Neural cell (in vitro differentiated cells): ENCODE data around the gene FKBP1A.

Experiments used
- EP300 ChIP-seq: fragments of 450-650 bp; conservative IDR thresholded peaks from 2 replicates; pipeline ENCODE4 v1.6.1; 2014; ENCODE audit warnings: antibody characterized with exemption, mild to moderate bottlenecking, moderate library complexity; ENCODE audit not compliant: poor library complexity, severe bottlenecking
- REST ChIP-seq: IDR thresholded peaks from 2 replicates; pipeline ENCODE4 v1.6.1; 2012; ENCODE audit warnings: borderline replicate concordance
- TF ChIP-seq, protein P1 (sequence below): fragments of 450-650 bp; IDR thresholded peaks from 2 replicates; pipeline ENCODE4 v1.5.1; 2014; ENCODE audit warnings: antibody characterized with exemption, mild to moderate bottlenecking, moderate library complexity; ENCODE audit not compliant: poor library complexity, severe bottlenecking

- no peak for TF ChIP-seq EP300
- TF ChIP-seq, protein P1, sequence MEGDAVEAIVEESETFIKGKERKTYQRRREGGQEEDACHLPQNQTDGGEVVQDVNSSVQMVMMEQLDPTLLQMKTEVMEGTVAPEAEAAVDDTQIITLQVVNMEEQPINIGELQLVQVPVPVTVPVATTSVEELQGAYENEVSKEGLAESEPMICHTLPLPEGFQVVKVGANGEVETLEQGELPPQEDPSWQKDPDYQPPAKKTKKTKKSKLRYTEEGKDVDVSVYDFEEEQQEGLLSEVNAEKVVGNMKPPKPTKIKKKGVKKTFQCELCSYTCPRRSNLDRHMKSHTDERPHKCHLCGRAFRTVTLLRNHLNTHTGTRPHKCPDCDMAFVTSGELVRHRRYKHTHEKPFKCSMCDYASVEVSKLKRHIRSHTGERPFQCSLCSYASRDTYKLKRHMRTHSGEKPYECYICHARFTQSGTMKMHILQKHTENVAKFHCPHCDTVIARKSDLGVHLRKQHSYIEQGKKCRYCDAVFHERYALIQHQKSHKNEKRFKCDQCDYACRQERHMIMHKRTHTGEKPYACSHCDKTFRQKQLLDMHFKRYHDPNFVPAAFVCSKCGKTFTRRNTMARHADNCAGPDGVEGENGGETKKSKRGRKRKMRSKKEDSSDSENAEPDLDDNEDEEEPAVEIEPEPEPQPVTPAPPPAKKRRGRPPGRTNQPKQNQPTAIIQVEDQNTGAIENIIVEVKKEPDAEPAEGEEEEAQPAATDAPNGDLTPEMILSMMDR = no peak
- no peak for TF ChIP-seq REST
Measured at GRCh38 chr20:1376007-1376406, 16.8 kb downstream of the FKBP1A start.
